HepG2 (cell line): Measurements from ENCODE around the gene ZBTB46. TPM values are rescaled to one million over a fixed set of nuclear protein-coding genes. Genes with fewer than 3 reads are reported as not detected.
A peak's percentile ranks its signal among the peaks of the same experiment; 100 is the strongest.

Source experiments
- ATRX ChIP-seq: sonication (generic); formaldehyde crosslinking; IDR thresholded peaks from 2 replicates; pipeline ENCODE4 v1.4.0; 2020; ENCODE audit warnings: missing genetic modification reagents, borderline replicate concordance
- CENPX ChIP-seq: sonication (generic); formaldehyde crosslinking; IDR thresholded peaks from 2 replicates; pipeline ENCODE4 v1.9.0; 2021; ENCODE audit warnings: mild to moderate bottlenecking, missing genetic modification reagents, moderate library complexity
- FIP1L1 ChIP-seq: fragments of 200-400 bp; formaldehyde crosslinking; IDR thresholded peaks from 2 replicates; pipeline ENCODE4 v1.6.1; 2018; ENCODE audit warnings: low read depth, mild to moderate bottlenecking, low read length, moderate library complexity, borderline replicate concordance; ENCODE audit not compliant: insufficient read depth
- FOXJ3 ChIP-seq: sonication (generic); formaldehyde crosslinking; IDR thresholded peaks from 2 replicates; pipeline ENCODE4 v1.4.0; 2020; ENCODE audit warnings: missing genetic modification reagents, mild to moderate bottlenecking, borderline replicate concordance
- FOXP4 ChIP-seq: sonication (generic); formaldehyde crosslinking; IDR thresholded peaks from 2 replicates; pipeline ENCODE4 v1.4.0; 2020; ENCODE audit warnings: missing genetic modification reagents
- ISL2 ChIP-seq: sonication (generic); formaldehyde crosslinking; IDR thresholded peaks from 2 replicates; pipeline ENCODE4 v1.5.0; 2020; ENCODE audit warnings: missing genetic modification reagents
- KDM2A ChIP-seq: sonication (generic); formaldehyde crosslinking; IDR thresholded peaks from 2 replicates; pipeline ENCODE4 v1.4.0; 2020; ENCODE audit warnings: low read depth, missing genetic modification reagents, borderline replicate concordance
- MAFK ChIP-seq, 2 experiments: IDR thresholded peaks in 1 of 2; conservative IDR thresholded peaks in 1 of 2; 2 replicates each; pipeline ENCODE4 v1.6.1; 2011; ENCODE audit warnings: improper control_type of control experiment in 2 of 2, low read length in 2 of 2
- PAWR ChIP-seq: sonication (generic); formaldehyde crosslinking; IDR thresholded peaks from 2 replicates; pipeline ENCODE4 v1.4.0; 2020; ENCODE audit warnings: missing genetic modification reagents, mild to moderate bottlenecking, borderline replicate concordance
- PBX3 ChIP-seq: sonication (generic); formaldehyde crosslinking; IDR thresholded peaks from 2 replicates; pipeline ENCODE4 v1.8.1; 2023; ENCODE audit warnings: missing genetic modification reagents, inconsistent platforms, borderline replicate concordance
- RARA ChIP-seq: IDR thresholded peaks from 2 replicates; pipeline ENCODE4 v1.6.1; 2016; ENCODE audit warnings: missing genetic modification reagents, missing compliant biosample characterization
- SETDB1 ChIP-seq: sonication (generic); formaldehyde crosslinking; IDR thresholded peaks from 2 replicates; pipeline ENCODE4 v1.5.1; 2020; ENCODE audit warnings: missing genetic modification reagents, mild to moderate bottlenecking, borderline replicate concordance
- SMARCE1 ChIP-seq: fragments of 450-650 bp; IDR thresholded peaks from 2 replicates; pipeline ENCODE4 v1.6.1; 2017; ENCODE audit warnings: borderline replicate concordance
- THAP11 ChIP-seq: IDR thresholded peaks from 2 replicates; pipeline ENCODE4 v1.6.1; 2016; ENCODE audit warnings: missing biosample characterization, missing genetic modification reagents
- ZFP90 ChIP-seq: sonication (generic); formaldehyde crosslinking; IDR thresholded peaks from 2 replicates; pipeline ENCODE4 v1.8.0; 2022; ENCODE audit warnings: missing genetic modification reagents, mild to moderate bottlenecking, inconsistent platforms, borderline replicate concordance
- ZNF101 ChIP-seq: sonication (generic); formaldehyde crosslinking; IDR thresholded peaks from 2 replicates; pipeline ENCODE4 v1.4.0; 2020; ENCODE audit warnings: mild to moderate bottlenecking, low read depth, missing genetic modification reagents, borderline replicate concordance
- ZNF260 ChIP-seq: sonication (generic); formaldehyde crosslinking; IDR thresholded peaks from 2 replicates; pipeline ENCODE4 v1.4.0; 2020; ENCODE audit warnings: missing genetic modification reagents, low read depth, mild to moderate bottlenecking, borderline replicate concordance
- ZNF350 ChIP-seq: sonication (generic); formaldehyde crosslinking; IDR thresholded peaks from 2 replicates; pipeline ENCODE4 v1.4.0; 2020; ENCODE audit warnings: mild to moderate bottlenecking, low read depth, missing genetic modification reagents, borderline replicate concordance
- ZNF747 ChIP-seq: sonication (generic); formaldehyde crosslinking; IDR thresholded peaks from 2 replicates; pipeline ENCODE4 v1.8.1; 2023; ENCODE audit warnings: missing genetic modification reagents, mild to moderate bottlenecking, borderline replicate concordance
- ZNF816 ChIP-seq: sonication (generic); formaldehyde crosslinking; IDR thresholded peaks from 2 replicates; pipeline ENCODE4 v1.8.0; 2022; ENCODE audit warnings: missing genetic modification reagents, mild to moderate bottlenecking, borderline replicate concordance
- polyA plus RNA-seq, 8 experiments: library from polyadenylated mRNA; depleted of rRNA in 3 of 8; stranded (reverse) in 7 of 8; unstranded in 1 of 8; fragments of >200 nt; fragmentation: Illumina TruSeq in 4 of 8; extraction: Trizol in 4 of 8; gene quantifications; 2 replicates each; pipeline versions ENCODE4 v1.2.1 to v1.2.3, GENCODE V29; 2011 to 2016; ENCODE audit warnings: low read depth in 4 of 8, missing spikeins in 1 of 8, mixed read lengths in 1 of 8; ENCODE audit not compliant: insufficient read depth in 1 of 8
- total RNA-seq, 5 experiments: library from RNA; depleted of rRNA; stranded (reverse); fragments of >200 nt; fragmentation: Illumina TruSeq; extraction: Trizol; gene quantifications; 2 replicates each; pipeline ENCODE4 v1.2.3, GENCODE V29; 2016; ENCODE audit warnings: low read depth in 1 of 5
- TF ChIP-seq, protein P1 (sequence below): fragments of 450-650 bp; IDR thresholded peaks from 2 replicates; pipeline ENCODE4 v1.6.1; 2016
- TF ChIP-seq, protein P2 (sequence below): sonication (generic); formaldehyde crosslinking; IDR thresholded peaks from 2 replicates; pipeline ENCODE4 v1.8.1; 2022; ENCODE audit warnings: mild to moderate bottlenecking, missing genetic modification reagents
- TF ChIP-seq, protein P3 (sequence below): sonication (generic); formaldehyde crosslinking; IDR thresholded peaks from 2 replicates; pipeline ENCODE4 v1.5.1; 2020; ENCODE audit warnings: missing genetic modification reagents, mild to moderate bottlenecking, borderline replicate concordance

Gene ZBTB46
- total and polyA plus RNA-seq, 2 of the 13 experiments (the other 11 are each of a cell fraction or from before 2014, with no cell fraction given) = 1.6 to 13.5 TPM

GRCh38 chr20:63782051-63782471 lies 49.0 kb downstream of the ZBTB46 start (continued):
- TF ChIP-seq, protein P1, sequence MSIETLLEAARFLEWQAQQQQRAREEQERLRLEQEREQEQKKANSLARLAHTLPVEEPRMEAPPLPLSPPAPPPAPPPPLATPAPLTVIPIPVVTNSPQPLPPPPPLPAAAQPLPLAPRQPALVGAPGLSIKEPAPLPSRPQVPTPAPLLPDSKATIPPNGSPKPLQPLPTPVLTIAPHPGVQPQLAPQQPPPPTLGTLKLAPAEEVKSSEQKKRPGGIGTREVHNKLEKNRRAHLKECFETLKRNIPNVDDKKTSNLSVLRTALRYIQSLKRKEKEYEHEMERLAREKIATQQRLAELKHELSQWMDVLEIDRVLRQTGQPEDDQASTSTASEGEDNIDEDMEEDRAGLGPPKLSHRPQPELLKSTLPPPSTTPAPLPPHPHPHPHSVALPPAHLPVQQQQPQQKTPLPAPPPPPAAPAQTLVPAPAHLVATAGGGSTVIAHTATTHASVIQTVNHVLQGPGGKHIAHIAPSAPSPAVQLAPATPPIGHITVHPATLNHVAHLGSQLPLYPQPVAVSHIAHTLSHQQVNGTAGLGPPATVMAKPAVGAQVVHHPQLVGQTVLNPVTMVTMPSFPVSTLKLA = peak; percentile 49
- TF ChIP-seq ZNF747 = no peak
- TF ChIP-seq ZNF350 (CRISPR knock-in tag) = no peak
- TF ChIP-seq, protein P2, sequence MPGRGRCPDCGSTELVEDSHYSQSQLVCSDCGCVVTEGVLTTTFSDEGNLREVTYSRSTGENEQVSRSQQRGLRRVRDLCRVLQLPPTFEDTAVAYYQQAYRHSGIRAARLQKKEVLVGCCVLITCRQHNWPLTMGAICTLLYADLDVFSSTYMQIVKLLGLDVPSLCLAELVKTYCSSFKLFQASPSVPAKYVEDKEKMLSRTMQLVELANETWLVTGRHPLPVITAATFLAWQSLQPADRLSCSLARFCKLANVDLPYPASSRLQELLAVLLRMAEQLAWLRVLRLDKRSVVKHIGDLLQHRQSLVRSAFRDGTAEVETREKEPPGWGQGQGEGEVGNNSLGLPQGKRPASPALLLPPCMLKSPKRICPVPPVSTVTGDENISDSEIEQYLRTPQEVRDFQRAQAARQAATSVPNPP (CRISPR knock-in tag) = no peak
- TF ChIP-seq PBX3 (CRISPR knock-in tag) = no peak
- TF ChIP-seq ZNF816 = no peak
- no peak for TF ChIP-seq FIP1L1
- TF ChIP-seq THAP11 (CRISPR knock-in tag) = 0 out of 2 replicates have a peak, but pooled peaks have one; percentile 13
- TF ChIP-seq ZFP90 (CRISPR knock-in tag) = no peak
- no peak for TF ChIP-seq FOXP4 (CRISPR knock-in tag)
- TF ChIP-seq ISL2 (CRISPR knock-in tag) = no peak
- no peak for TF ChIP-seq SMARCE1
- peak; percentile 22; the same call in 1 of the 2 replicates for TF ChIP-seq RARA (CRISPR knock-in tag)
- TF ChIP-seq FOXJ3 (CRISPR knock-in tag) = no peak
- no peak for TF ChIP-seq PAWR (CRISPR knock-in tag)
- no peak for TF ChIP-seq ZNF101 (CRISPR knock-in tag)
- TF ChIP-seq ATRX (CRISPR knock-in tag) = no peak
- no peak for TF ChIP-seq MAFK (conservative IDR thresholded peaks at IDR 0.05 in 1 of 2, IDR thresholded peaks at IDR 0.05 in 1 of 2; ENCODE audit: low read length in 2 of 2)
- TF ChIP-seq, protein P3, sequence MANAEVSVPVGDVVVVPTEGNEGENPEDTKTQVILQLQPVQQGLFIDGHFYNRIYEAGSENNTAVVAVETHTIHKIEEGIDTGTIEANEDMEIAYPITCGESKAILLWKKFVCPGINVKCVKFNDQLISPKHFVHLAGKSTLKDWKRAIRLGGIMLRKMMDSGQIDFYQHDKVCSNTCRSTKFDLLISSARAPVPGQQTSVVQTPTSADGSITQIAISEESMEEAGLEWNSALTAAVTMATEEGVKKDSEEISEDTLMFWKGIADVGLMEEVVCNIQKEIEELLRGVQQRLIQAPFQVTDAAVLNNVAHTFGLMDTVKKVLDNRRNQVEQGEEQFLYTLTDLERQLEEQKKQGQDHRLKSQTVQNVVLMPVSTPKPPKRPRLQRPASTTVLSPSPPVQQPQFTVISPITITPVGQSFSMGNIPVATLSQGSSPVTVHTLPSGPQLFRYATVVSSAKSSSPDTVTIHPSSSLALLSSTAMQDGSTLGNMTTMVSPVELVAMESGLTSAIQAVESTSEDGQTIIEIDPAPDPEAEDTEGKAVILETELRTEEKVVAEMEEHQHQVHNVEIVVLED (CRISPR knock-in tag) = no peak
- TF ChIP-seq ZNF260 = no peak
- no peak for TF ChIP-seq CENPX (CRISPR knock-in tag)
- peak; percentile 54; the same call in 1 of the 2 replicates for TF ChIP-seq KDM2A (CRISPR knock-in tag)
- no peak for TF ChIP-seq SETDB1
